PC-9 (cell line): Measurements from ENCODE around the gene PNPLA7. TPM values are rescaled to one million over a fixed set of nuclear protein-coding genes. Genes with fewer than 3 reads are reported as not detected.
A peak's percentile ranks its signal among the peaks of the same experiment; 100 is the strongest.

Source experiments
- BruUV-seq: library from RNA; stranded (reverse); fragments of 400-500 nt; replicated peaks from 2 replicates; lab custom pipeline; 2021; lab: Mats Ljungman, UMichigan
- CTCF ChIA-PET: fragments of 300-600 bp; sonication (Branson Sonifier 250); formaldehyde crosslinking; loops from one replicate; lab custom pipeline; 2022; ENCODE audit warnings: antibody characterized with exemption; lab: Charles Lee
- POLR2A ChIA-PET: fragments of 300-600 bp; sonication (Branson Sonifier 250); formaldehyde crosslinking; loops from one replicate; lab custom pipeline; 2022; ENCODE audit warnings: antibody characterized with exemption; ENCODE audit not compliant: unreplicated experiment; lab: Charles Lee
- DNase-seq, 2 experiments: peaks; one replicate each; pipeline versions ENCODE4 v3.0.0 to v3.0.0-alpha.2; 2015 to 2022; ENCODE audit warnings: mixed read lengths in 1 of 2
- H2AFZ ChIP-seq: fragments of 200-600 bp; sonication (generic); 2 replicates; pipeline ENCODE4 v1.8.1; 2017; ENCODE audit warnings: antibody characterized with exemption
- H3F3A ChIP-seq: fragments of 200-600 bp; sonication (generic); 2 replicates; pipeline ENCODE4 v1.8.1; 2017; ENCODE audit warnings: antibody characterized with exemption, mild to moderate bottlenecking, low read depth; ENCODE audit not compliant: insufficient read depth
- H3K27ac ChIP-seq: fragments of 200-600 bp; sonication (generic); 2 replicates; pipeline ENCODE4 v1.6.1; 2016; ENCODE audit warnings: mixed run types
- H3K27me3 ChIP-seq: fragments of 200-600 bp; sonication (generic); 2 replicates; pipeline ENCODE4 v1.6.1; 2016; ENCODE audit warnings: low read depth, mixed run types; ENCODE audit not compliant: insufficient read depth
- H3K36me3 ChIP-seq: fragments of 200-600 bp; sonication (generic); 2 replicates; pipeline ENCODE4 v1.6.1; 2016; ENCODE audit warnings: low read depth, mixed run types
- H3K4me1 ChIP-seq: fragments of 200-600 bp; sonication (generic); replicated peaks from 2 replicates; pipeline ENCODE4 v1.6.1; 2016; ENCODE audit warnings: mixed run types; ENCODE audit not compliant: insufficient read depth
- H3K4me2 ChIP-seq: fragments of 200-600 bp; sonication (generic); 2 replicates; pipeline ENCODE4 v1.6.1; 2017; ENCODE audit warnings: mixed run types
- H3K4me3 ChIP-seq: fragments of 200-600 bp; sonication (generic); 2 replicates; pipeline ENCODE4 v1.6.1; 2016; ENCODE audit warnings: mixed run types
- H3K79me2 ChIP-seq: fragments of 200-600 bp; sonication (generic); 2 replicates; pipeline ENCODE4 v1.6.1; 2017; ENCODE audit warnings: low read depth, mixed run types
- H3K9me2 ChIP-seq: fragments of 200-600 bp; sonication (generic); 2 replicates; pipeline ENCODE4 v1.8.1; 2017; ENCODE audit warnings: mild to moderate bottlenecking; ENCODE audit not compliant: insufficient read depth
- H3K9me3 ChIP-seq: fragments of 200-600 bp; sonication (generic); 2 replicates; pipeline ENCODE4 v1.8.1; 2016; ENCODE audit warnings: low read depth; ENCODE audit not compliant: insufficient read depth
- H4K20me1 ChIP-seq: fragments of 200-600 bp; sonication (generic); 2 replicates; pipeline ENCODE4 v1.8.1; 2017; ENCODE audit not compliant: insufficient read depth
- EZH2 ChIP-seq: fragments of 200-600 bp; sonication (generic); IDR thresholded peaks from 2 replicates; pipeline ENCODE4 v1.8.0; 2017; ENCODE audit warnings: antibody characterized with exemption, low read depth
- intact Hi-C: fragments of 100-400 bp; cut with micrococcal nuclease; formaldehyde crosslinking; loops from one replicate; pipeline ENCODE4 v1.10.0; 2022; ENCODE audit not compliant: unreplicated experiment
- total RNA-seq: library from RNA; stranded (reverse); gene quantifications from 2 replicates; pipeline ENCODE4 v1.2.3, GENCODE V29; 2021
- TF ChIP-seq, protein P1 (sequence below): fragments of 200-600 bp; sonication (generic); conservative IDR thresholded peaks from 2 replicates; pipeline ENCODE4 v1.6.1; 2017; ENCODE audit warnings: mixed run types, antibody characterized with exemption, mild to moderate bottlenecking, moderate library complexity

The PNPLA7 gene
- total RNA-seq, 1 experiment from 2014 or later = 1.9 TPM

DNA sequence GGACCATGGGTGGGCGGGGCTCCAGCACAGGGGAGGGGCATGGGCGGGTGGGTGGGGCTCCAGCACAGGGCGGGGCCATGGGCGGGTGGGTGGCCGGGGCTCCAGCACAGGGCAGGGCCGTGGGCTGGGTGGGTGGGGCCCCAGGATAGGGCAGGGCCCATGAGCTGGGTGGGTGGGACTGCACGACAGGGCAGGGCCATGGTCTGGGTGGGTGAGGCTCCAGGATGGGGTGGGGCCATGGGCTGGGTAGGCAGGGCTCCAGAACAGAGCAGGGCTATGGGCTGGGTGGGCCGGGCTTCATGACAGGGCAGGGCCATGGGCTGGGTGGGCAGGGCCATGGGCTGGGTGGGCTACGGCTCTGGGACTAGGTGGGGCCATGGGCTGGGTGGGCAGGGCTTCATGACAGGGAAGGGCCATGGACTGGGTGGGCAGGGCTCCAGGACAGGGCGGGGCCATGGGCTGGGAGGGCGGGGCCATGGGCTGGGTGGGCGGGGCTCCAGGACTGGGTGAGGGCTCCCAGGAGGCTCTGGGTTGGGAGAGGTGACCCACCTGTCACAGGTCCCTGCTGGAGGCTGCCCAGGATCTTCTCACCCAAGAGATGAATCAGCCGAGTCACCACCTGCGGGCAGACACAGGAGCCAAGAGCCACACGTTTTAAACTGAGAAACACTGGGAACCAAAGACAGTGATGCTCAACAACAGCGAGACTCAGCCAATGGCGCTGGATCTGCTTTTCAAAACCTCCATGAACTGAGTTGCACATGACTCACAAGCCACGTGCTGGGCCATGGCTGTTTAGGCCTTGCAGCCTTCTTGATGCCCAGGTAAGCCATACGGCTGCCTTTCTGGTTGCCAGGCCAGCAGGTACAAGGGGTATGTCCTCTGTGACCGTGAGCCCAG, 57.5 kb downstream of the PNPLA7 start:
- Histone ChIP-seq H3K4me3 (no peak overlapping the region), H3F3A (0 out of 2 replicates have a peak, but pooled peaks cover 10% of the 10 kb centered on the region), H3K4me2 (no peak overlapping the region), H4K20me1 (no peaks in the 10 kb centered on the region), H3K9me2 (no peaks in the 10 kb centered on the region), H2AFZ (no peak overlapping the region), H3K79me2 (no peaks in the 10 kb centered on the region), H3K27me3 (no peaks in the 10 kb centered on the region), H3K27ac (no peak overlapping the region), H3K9me3 (no peaks in the 10 kb centered on the region), H3K36me3 (no peaks in the 10 kb centered on the region), H3K4me1 (no peaks in the 10 kb centered on the region)
- BruUV-seq = no TSS peak
- ChIA-PET POLR2A (no interaction called here), CTCF (no interaction called here)
- peak in 1 of 2 experiments; percentile 53 for DNase-seq
- TF ChIP-seq, protein P1, sequence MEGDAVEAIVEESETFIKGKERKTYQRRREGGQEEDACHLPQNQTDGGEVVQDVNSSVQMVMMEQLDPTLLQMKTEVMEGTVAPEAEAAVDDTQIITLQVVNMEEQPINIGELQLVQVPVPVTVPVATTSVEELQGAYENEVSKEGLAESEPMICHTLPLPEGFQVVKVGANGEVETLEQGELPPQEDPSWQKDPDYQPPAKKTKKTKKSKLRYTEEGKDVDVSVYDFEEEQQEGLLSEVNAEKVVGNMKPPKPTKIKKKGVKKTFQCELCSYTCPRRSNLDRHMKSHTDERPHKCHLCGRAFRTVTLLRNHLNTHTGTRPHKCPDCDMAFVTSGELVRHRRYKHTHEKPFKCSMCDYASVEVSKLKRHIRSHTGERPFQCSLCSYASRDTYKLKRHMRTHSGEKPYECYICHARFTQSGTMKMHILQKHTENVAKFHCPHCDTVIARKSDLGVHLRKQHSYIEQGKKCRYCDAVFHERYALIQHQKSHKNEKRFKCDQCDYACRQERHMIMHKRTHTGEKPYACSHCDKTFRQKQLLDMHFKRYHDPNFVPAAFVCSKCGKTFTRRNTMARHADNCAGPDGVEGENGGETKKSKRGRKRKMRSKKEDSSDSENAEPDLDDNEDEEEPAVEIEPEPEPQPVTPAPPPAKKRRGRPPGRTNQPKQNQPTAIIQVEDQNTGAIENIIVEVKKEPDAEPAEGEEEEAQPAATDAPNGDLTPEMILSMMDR = no peak
- TF ChIP-seq EZH2 = no peak
- intact Hi-C loops = no loop called here

DNA sequence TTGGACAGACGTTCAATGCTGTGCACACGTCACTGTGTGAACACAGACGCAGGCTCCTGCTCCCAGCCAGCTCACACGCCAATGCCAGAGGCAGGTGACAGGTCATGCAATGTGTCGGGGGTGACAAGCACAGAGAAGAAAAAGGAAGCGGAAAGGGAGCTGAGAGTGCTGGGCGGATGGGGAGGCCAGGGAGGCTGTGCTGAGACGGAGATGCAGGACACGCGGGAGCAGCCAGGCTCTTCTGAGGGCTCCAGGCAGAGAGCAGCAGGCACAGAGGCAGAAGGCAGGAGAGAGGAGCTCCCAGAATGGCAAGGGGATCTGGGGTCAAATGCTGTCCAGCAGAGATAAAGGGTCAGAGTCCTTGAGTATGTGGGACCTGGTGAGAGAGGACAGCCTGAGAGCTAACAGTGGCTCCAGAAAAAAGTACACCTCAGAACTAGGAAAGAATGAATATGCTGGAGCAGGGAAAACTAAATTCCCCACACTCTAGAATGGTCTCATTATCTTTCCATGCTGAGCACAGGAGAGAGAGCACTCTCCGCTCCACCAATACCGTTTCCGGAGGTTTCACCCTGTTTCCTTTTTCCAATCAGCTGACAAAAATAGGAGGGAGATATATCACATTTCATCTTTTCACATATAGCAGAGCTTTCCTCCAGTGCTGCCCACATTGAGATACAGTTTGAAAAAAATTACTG, 58.3 kb downstream of the PNPLA7 start:
- H2AFZ ChIP-seq = no peak overlapping the region
- H3K4me2 ChIP-seq = 0 out of 2 replicates have a peak overlapping the region, but pooled peaks have one; percentile 19
- no peaks in the 10 kb centered on the region for H3K36me3 ChIP-seq
- no peak for DNase-seq
- H3K4me1 ChIP-seq = no peaks in the 10 kb centered on the region
- no peaks in the 10 kb centered on the region for H3K79me2 ChIP-seq
- no peak overlapping the region for H3K4me3 ChIP-seq
- ChIA-PET CTCF (no interaction called here), POLR2A (interaction anchor here (0.5 kb wide), 1 partner anchor 544 kb away, joined by 4 read pairs; no protein-coding TSS in a partner anchor)
- BruUV-seq = no TSS peak
- no peaks in the 10 kb centered on the region for H3K27me3 ChIP-seq
- no peaks in the 10 kb centered on the region for H3K9me2 ChIP-seq
- intact Hi-C loops = no loop called here
- no peaks in the 10 kb centered on the region for H3K9me3 ChIP-seq
- H3K27ac ChIP-seq = no peak overlapping the region
- no peak for TF ChIP-seq EZH2
- TF ChIP-seq, protein P1 = no peak
- no peaks in the 10 kb centered on the region for H4K20me1 ChIP-seq
- 0 out of 2 replicates have a peak, but pooled peaks cover 10% of the 10 kb centered on the region for H3F3A ChIP-seq

DNA sequence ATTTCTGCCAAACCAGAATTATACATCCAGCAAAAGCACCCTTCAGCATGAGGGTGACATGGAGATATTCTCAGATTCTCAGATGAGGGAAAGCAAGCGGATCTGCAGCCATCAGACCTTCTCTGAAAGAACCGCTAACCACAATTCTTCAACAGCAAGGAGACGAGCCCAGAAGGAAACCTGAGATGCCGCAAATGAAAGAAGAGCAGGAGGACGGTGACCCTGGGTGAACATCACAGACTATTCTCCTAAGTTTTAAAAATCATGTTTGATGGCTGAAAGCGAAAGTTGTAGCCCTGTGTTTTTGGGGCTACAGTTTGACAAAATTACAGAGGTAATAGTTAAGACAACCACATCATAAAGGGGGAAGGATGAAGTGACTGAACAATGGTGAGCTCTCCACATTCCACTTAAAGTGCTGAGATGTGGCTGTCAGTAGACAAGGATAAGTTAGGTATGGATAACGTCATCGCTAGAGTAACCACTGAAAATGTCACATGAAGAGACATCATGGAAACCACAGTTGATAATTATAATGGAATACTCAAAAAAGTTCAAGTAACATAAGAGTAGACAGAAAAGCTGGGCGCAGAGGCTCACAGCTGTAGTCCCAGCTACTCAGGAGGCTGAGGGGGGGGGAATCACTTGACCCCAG, 59.5 kb downstream of the PNPLA7 start:
- no peak overlapping the region for H3K4me3 ChIP-seq
- ChIA-PET POLR2A (no interaction called here), CTCF (no interaction called here)
- H4K20me1 ChIP-seq = no peaks in the 10 kb centered on the region
- H3F3A ChIP-seq = 0 out of 2 replicates have a peak, but pooled peaks cover 10% of the 10 kb centered on the region
- no peaks in the 10 kb centered on the region for H3K27me3 ChIP-seq
- H3K9me3 ChIP-seq = no peaks in the 10 kb centered on the region
- no peak overlapping the region for H3K4me2 ChIP-seq
- BruUV-seq = no TSS peak
- H3K36me3 ChIP-seq = no peaks in the 10 kb centered on the region
- intact Hi-C loops = no loop called here
- H3K27ac ChIP-seq = no peak overlapping the region
- no peaks in the 10 kb centered on the region for H3K79me2 ChIP-seq
- DNase-seq = no peak
- H2AFZ ChIP-seq = no peak overlapping the region
- TF ChIP-seq, protein P1 = no peak
- no peak for TF ChIP-seq EZH2
- H3K9me2 ChIP-seq = no peaks in the 10 kb centered on the region
- H3K4me1 ChIP-seq = no peaks in the 10 kb centered on the region
